Activated naive CD8-positive, alpha-beta T cell (primary cell): ENCODE data around the gene MYOF.
"Not testable (repeated sequence)": the region's sequence is repeated elsewhere in the genome, so short reads cannot be mapped to it uniquely, and the experiment has no call there.

ENCODE experiments used
- H3K27ac Mint-ChIP-seq: one replicate; pipeline ENCODE4 v1.8.0; 2021; ENCODE audit warnings: mixed read lengths
- H3K27me3 Mint-ChIP-seq: one replicate; pipeline ENCODE4 v1.8.0; 2021; ENCODE audit warnings: mixed read lengths
- H3K36me3 Mint-ChIP-seq: one replicate; pipeline ENCODE4 v1.8.0; 2021; ENCODE audit warnings: mixed read lengths
- H3K4me1 Mint-ChIP-seq: one replicate; pipeline ENCODE4 v1.8.0; 2021; ENCODE audit warnings: low read depth, mixed read lengths
- H3K4me3 Mint-ChIP-seq: one replicate; pipeline ENCODE4 v1.8.0; 2021; ENCODE audit warnings: mild to moderate bottlenecking, mixed read lengths
- H3K9me3 Mint-ChIP-seq: one replicate; pipeline ENCODE4 v1.8.0; 2021; ENCODE audit warnings: low read depth, mixed read lengths

MYOF gene

DNA sequence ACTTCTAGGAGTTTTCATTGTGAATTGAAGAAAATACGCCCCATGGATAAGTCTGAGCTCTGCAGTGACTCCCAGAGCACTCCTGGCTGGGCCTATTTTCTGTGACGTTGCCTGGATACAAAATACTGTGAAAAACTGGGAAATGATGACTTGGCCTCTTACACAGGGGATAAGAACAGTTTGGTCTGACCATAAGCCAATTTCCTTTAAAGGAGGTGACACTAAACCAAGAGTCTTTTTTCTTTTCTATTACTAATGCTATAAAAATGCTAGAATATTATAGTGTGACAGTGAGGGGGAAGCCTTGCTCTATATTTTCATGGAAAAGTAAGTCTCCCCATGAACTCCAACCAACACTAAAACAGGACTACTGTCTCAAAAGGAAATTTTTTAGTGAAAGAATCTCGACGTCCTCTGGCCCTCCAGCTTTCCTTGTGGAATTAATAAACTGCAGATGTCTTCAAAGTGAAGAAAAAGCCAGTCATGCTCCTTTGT lies 45.5 kb downstream of the MYOF start:
- Mint-ChIP-seq H3K4me1 (no peaks in the 10 kb centered on the region), H3K36me3 (no peaks in the 10 kb centered on the region)

DNA sequence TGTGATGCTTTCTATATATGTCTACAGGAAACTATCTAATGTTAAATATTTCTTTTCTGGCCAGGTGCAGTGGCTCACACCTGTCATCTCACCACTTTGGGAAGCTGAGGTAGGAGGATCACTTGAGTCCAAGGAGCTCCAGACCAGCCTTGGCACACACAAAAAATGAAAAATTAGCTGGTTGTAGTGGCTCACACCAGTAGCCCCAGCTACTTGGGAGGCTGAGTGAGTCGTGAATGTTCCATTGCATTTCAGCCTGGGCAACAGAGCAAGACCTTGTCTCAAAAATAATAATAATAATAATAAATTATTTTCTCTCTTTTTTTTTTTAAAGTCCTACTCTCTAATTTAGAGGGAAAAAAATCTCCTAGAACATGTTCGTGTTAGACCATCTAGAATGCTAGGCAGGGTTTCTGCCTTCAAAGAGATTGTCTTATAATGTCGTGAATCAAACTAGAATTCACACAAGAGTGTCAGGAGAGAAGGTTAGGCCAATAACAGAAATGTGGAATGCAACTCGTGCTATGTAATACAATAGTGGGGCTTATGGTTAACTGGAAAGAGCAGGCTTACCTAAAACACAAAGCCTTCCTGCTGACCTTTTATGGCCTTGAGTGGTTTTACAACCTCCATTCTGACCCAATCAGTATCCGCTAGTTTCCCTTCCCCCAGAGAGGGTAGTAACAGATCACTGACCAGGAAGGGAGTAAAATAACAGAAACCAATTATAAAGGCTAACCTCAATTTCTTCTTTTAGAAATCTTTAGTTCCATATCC lies 46.3 kb downstream of the MYOF start:
- no peaks in the 10 kb centered on the region for H3K4me1 Mint-ChIP-seq
- no peaks in the 10 kb centered on the region for H3K36me3 Mint-ChIP-seq
- no peak overlapping the region for H3K27ac Mint-ChIP-seq
- H3K4me3 Mint-ChIP-seq: no peak overlapping the region
- no peaks in the 10 kb centered on the region for H3K27me3 Mint-ChIP-seq
- no peaks in the 10 kb centered on the region for H3K9me3 Mint-ChIP-seq

More for the DNA sequence above, 45.5 kb downstream of the MYOF start:
- Mint-ChIP-seq H3K27me3 (no peaks in the 10 kb centered on the region), H3K4me3 (no peak overlapping the region), H3K27ac (no peak overlapping the region), H3K9me3 (no peaks in the 10 kb centered on the region)

DNA sequence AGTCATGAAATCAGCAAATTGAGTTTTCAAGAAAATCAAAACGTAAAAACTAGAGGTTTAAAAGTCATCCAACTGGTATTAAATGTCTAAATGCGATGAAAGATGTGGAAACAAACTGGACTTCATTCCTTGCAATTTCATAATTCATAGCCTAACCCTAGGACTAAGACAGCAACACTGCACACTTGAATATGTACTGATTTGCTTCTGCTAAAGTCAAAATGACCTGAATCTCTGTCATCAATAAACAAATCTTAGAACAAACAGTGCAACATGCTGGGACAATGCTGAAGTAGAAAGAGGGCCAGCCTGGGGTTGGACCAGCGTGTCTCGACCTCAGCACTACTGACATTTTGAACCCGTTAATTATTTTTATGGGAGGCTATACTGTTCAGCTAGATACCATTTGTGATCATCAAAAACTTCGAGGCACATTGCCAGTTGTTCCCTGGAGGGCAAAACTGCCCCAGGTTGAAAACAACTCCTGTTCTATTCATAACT lies 47.1 kb downstream of the MYOF start:
- Mint-ChIP-seq H3K9me3 (no peaks in the 10 kb centered on the region), H3K4me1 (no peaks in the 10 kb centered on the region), H3K4me3 (no peak overlapping the region), H3K27ac (no peak overlapping the region), H3K36me3 (no peaks in the 10 kb centered on the region), H3K27me3 (no peaks in the 10 kb centered on the region)

DNA sequence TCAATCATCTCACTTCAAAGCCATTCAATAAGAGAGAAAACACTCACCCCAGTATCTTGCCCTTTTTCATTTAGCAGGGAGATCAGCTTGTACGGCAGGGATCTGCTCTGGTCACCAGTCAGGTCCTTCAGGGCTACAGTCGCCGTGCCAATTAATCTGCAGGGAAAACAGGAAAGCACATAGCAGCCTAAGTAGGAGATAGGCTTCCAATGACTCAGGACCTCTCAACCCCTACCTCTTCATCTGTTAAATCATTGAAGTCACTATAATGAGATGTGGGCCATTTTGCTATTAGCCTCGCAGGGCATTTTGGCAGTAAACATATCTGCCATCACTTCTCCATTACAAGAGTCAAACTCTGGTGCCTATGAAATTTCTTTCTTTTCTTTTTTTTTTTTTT lies 50.8 kb downstream of the MYOF start:
- Mint-ChIP-seq H3K9me3 (no peaks in the 10 kb centered on the region), H3K4me3 (no peak overlapping the region), H3K4me1 (peaks cover 3% of the 10 kb centered on the region), H3K27me3 (no peaks in the 10 kb centered on the region), H3K36me3 (peaks cover 4% of the 10 kb centered on the region), H3K27ac (no peak overlapping the region)

DNA sequence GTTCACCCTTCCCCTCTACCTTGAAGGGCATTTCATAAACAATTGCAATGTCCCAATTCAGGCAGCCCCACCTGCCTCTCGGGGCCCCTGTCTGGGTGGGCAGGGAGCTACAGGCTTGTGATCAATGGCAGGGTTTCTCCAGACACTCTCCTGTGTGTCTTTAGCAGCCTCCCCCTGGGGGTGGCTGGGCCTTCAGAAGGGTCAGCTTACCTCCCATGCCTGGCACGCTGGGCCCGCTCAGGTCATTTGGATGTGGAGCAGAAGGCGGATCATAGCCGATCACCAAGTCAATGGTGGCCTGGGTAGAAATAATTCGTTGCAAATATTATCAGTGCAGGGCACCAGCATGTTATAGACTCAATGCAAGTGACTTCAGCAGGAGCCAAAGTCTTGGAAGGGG lies 56.3 kb downstream of the MYOF start:
- Mint-ChIP-seq H3K9me3 (no peaks in the 10 kb centered on the region), H3K4me3 (no peak overlapping the region)

DNA sequence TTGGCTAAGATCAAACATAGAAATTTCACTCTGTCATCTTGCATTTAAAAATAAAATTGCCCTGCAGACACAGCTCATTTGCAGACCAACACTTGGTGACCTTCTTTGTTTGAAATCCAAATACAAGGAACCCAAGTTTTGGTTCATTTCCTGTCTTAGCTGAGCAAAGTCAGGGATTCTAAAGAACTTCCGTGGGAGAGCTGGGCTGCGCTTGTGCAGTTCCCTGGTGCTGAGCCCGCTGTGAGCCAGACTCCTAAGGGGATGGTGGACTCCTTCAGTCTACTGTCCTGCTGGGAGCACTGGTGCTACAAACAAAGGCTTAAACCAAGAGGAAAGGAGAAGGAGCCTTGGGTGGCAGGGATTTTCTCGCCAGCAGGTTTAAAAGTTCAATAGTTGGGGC lies 60.0 kb downstream of the MYOF start:
- no peaks in the 10 kb centered on the region for H3K9me3 Mint-ChIP-seq
- H3K36me3 Mint-ChIP-seq: no peaks in the 10 kb centered on the region
- H3K27ac Mint-ChIP-seq: no peak overlapping the region
- no peak overlapping the region for H3K4me3 Mint-ChIP-seq
- H3K4me1 Mint-ChIP-seq: peaks cover under 1% of the 10 kb centered on the region
- no peaks in the 10 kb centered on the region for H3K27me3 Mint-ChIP-seq

More for the DNA sequence above, 56.3 kb downstream of the MYOF start:
- no peak overlapping the region for H3K27ac Mint-ChIP-seq
- H3K4me1 Mint-ChIP-seq: peaks cover 3% of the 10 kb centered on the region
- no peaks in the 10 kb centered on the region for H3K27me3 Mint-ChIP-seq
- peaks cover 4% of the 10 kb centered on the region for H3K36me3 Mint-ChIP-seq

DNA sequence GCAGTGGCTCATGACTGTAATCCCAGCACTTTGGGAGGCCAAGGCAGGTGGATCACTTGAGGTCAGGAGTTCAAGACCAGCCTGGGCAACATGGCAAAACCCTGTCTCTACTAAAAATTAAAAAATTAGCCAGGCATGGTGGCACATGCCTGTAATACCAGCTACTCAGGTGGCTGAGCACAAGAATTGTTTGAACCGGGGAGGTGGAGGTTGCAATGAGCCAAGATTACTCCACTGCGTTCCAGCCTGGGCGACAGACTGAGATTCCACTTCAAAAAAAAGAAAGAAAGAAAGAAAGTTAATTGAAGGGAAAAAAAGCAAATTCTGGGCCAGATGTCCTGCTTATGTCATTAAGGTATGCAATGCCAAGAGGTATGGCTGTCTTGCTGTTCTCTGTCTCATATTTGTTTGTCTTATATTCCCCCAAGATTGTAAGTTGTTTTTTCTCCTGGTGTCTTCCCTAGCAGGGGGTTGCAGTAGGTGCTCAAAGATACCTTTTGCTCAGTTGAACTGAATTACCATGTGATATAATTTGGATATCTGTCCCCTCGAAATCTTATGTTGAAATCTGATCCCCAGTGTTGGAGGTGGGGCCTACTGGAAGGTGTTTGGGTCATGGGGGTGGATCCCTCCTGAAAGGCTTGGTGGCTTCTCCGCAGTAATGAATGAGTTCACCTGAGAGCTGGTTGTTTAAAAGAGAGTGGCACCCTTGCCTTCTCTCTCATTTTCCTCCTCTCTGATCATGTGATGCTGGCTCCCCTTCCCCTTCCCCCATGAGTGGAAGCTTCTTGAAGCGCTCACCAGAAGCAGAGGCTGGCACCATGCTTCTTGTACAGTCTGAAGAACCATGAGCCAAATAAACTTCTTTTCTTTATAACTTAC lies 60.9 kb downstream of the MYOF start:
- H3K27ac Mint-ChIP-seq: no peak overlapping the region

DNA sequence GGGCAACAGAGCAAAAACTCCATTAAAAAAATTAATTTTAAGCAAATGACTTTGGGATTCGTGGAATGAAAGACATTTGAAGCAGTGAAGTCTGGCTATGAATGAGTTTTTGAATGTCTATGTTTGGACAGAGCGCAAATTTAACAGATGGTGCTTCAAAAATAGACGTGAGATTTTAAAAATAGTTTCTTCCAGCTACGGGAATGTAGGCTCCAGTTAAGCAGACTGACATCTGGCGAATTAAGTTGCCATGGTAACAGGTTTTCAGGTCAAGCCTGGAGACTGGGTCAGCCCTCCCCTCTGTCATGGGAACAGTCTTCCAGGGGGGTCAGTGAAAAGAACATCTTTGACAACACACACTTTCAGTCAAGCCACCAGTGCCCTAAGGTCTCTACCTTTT lies 62.0 kb downstream of the MYOF start:
- Mint-ChIP-seq H3K4me3 (no peak overlapping the region), H3K4me1 (peaks cover 12% of the 10 kb centered on the region), H3K36me3 (no peaks in the 10 kb centered on the region), H3K9me3 (no peaks in the 10 kb centered on the region), H3K27me3 (no peaks in the 10 kb centered on the region), H3K27ac (no peak overlapping the region)

More for the DNA sequence above, 60.9 kb downstream of the MYOF start:
- Mint-ChIP-seq H3K36me3 (no peaks in the 10 kb centered on the region), H3K27me3 (no peaks in the 10 kb centered on the region), H3K4me3 (no peak overlapping the region), H3K4me1 (peaks cover 3% of the 10 kb centered on the region), H3K9me3 (no peaks in the 10 kb centered on the region)

DNA sequence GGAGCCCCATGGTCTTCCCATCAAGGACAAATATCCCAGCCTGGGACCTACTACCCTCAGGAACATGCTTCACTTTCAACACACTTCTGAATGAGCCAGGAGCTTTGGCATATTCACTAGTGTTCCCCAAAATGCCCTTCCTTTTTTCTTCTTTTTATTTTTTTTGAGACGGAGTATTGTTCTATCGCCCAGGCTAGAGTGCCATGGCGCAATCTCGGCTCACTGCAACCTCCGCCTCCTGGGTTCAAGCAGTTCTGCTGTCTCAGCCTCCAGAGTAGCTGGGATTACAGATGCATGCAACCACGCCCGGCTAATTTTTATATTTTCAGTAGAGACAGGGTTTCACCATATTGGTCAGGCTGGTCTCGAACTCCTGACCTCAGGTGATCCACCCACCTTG lies 63.1 kb downstream of the MYOF start:
- not testable (repeated sequence) for H3K4me3 Mint-ChIP-seq, H3K27me3 Mint-ChIP-seq, H3K27ac Mint-ChIP-seq, H3K9me3 Mint-ChIP-seq, H3K36me3 Mint-ChIP-seq
- H3K4me1 Mint-ChIP-seq: peaks cover 18% of the 10 kb centered on the region

DNA sequence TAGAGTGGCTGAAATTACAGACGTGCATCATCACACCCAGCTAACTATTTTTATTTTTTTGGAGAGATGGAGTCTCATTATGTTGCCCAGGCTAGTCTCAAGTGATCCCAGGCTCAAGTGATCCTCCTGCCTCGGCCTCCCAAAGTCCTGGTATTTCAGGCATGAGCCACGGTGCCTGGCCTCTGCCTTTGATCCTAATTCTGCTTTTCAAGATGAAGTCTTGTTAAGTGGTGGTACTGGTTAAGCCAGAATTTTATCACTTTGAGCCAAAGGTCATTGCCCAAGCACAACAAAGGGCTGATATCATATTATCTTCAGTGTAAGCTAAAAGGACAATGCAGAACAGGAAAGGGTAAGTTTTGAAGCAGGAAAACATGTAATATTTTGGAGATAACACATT lies 64.2 kb downstream of the MYOF start:
- Mint-ChIP-seq H3K4me1 (peaks cover 29% of the 10 kb centered on the region), H3K27ac (no peak overlapping the region), H3K4me3 (no peak overlapping the region), H3K9me3 (no peaks in the 10 kb centered on the region), H3K36me3 (no peaks in the 10 kb centered on the region), H3K27me3 (no peaks in the 10 kb centered on the region)

DNA sequence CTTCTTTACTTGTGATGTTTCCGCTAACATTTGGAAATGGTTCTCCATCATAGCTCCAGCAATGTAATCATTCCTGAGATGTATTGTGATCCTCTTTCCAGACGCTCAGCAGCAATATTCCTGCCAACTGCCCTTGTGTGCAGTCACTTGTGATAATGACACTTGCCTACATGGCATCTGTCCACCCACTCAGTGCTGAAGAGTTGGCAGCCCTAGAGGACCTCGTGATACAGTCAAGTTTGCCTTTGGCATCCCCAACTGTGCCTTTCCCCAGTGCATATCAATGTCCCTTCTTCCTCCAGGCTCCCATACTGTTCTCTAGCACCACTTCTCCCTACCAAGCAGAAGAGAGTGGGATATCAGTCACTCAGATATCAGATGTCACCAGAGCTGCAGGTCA lies 64.9 kb downstream of the MYOF start:
- Mint-ChIP-seq H3K27ac (no peak overlapping the region), H3K27me3 (no peaks in the 10 kb centered on the region), H3K9me3 (no peaks in the 10 kb centered on the region), H3K4me1 (peaks cover 35% of the 10 kb centered on the region), H3K36me3 (no peaks in the 10 kb centered on the region), H3K4me3 (no peak overlapping the region)

DNA sequence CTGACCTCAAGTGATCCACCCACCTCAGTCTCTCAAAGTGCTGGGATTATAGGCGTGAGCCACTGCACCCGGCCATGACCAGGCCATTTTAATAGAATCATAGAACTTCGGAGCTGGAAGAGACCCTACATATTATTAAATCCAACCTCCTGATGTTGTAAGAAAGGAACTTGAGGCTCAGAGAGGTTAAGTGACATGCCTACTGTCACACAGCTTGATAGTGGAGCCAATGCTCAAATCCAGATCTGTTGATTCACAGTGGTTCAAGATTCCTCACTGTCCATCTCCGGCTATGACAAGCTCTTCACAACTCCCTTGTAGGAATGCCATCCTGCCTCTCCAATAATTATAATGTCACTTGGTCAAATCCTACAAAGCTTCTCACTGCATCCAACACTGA lies 65.3 kb downstream of the MYOF start:
- H3K36me3 Mint-ChIP-seq: no peaks in the 10 kb centered on the region
- no peak overlapping the region for H3K27ac Mint-ChIP-seq
- no peaks in the 10 kb centered on the region for H3K27me3 Mint-ChIP-seq
- H3K9me3 Mint-ChIP-seq: no peaks in the 10 kb centered on the region
- peaks cover 40% of the 10 kb centered on the region for H3K4me1 Mint-ChIP-seq
- H3K4me3 Mint-ChIP-seq: no peak overlapping the region

DNA sequence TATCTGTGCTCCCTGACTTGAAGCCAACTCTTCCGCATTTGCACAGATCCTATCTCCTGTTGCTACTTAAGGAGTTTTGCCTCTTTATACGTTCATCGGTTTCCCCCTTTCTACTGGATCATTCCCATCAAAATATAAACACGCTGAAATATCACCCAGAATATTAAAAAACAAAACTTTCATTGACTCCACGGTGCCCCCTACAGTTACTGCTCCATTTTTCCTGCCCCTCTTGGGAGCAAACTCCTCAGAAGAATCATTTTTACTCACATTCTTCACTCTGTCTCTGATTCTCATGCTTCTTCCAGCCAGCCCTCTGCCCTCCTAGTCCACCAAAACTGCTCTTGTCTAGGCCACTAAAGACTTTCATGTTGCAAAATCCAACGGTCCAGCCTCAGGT lies 66.4 kb downstream of the MYOF start:
- peaks cover 51% of the 10 kb centered on the region for H3K4me1 Mint-ChIP-seq
- H3K27me3 Mint-ChIP-seq: no peaks in the 10 kb centered on the region

DNA sequence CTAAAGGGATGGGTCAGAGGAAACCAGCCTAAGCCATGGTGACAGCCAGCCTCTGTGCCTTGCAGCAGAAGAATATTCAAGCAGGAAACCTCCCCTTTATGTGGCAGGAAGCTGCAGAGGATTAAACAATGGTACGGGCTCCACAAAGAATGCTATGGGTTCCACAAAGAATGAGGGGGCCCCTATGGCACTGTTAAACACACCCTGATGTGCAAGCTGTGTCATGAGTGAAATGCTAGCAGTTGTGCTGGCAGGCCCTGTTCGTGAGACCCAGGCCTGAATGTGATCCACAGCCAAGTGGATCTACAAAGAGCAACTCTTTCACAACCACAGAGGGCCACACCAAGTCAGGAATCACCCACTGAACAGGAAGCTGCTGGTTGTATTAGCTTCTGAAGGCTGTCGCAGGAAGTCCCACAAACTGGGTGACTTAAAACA lies 68.9 kb downstream of the MYOF start:
- Mint-ChIP-seq H3K4me3 (peak overlapping the region; percentile 48), H3K27ac (peak overlapping the region; percentile 89), H3K36me3 (no peaks in the 10 kb centered on the region), H3K9me3 (no peaks in the 10 kb centered on the region), H3K27me3 (no peaks in the 10 kb centered on the region), H3K4me1 (peaks cover 73% of the 10 kb centered on the region)

More for the DNA sequence above, 66.4 kb downstream of the MYOF start:
- Mint-ChIP-seq H3K9me3 (no peaks in the 10 kb centered on the region), H3K4me3 (no peak overlapping the region), H3K36me3 (no peaks in the 10 kb centered on the region), H3K27ac (no peak overlapping the region)

DNA sequence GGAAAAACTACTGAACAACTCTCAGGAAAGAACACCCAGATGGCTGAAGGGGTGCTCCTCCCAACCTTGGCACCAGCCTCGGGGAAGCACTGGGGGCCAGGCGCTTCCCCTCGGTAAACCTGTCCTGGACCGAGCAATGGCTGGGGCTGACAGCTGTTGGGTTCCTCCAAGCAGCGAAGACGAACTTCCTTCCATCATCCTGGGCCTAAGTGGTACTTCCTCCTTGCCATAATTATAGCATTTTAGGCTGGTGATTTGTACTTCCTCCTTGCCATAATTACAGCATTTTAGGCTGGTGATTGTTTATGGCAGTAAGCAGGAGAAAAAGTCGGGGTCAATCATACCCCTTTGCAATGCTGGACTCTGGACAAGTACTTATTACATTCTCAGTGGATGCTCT lies 69.3 kb downstream of the MYOF start:
- H3K27ac Mint-ChIP-seq: peak overlapping the region; percentile 89
- peaks cover 73% of the 10 kb centered on the region for H3K4me1 Mint-ChIP-seq
- H3K36me3 Mint-ChIP-seq: no peaks in the 10 kb centered on the region
- H3K9me3 Mint-ChIP-seq: no peaks in the 10 kb centered on the region
- H3K27me3 Mint-ChIP-seq: no peaks in the 10 kb centered on the region
- H3K4me3 Mint-ChIP-seq: peak overlapping the region; percentile 48
